Endothelial cell of umbilical vein (primary cell): ENCODE measurements around the gene ZNF385D. TPM values are rescaled to one million over a fixed set of nuclear protein-coding genes. Genes with fewer than 3 reads are reported as not detected.

Experiments used
- BruUV-seq: library from RNA; stranded (reverse); fragments of 400-500 nt; replicated peaks from 2 replicates; lab custom pipeline; 2021; lab: Mats Ljungman, UMichigan
- CTCF ChIA-PET: fragments of 300-600, 350-600 bp; sonication (Branson Sonifier 250); formaldehyde crosslinking; loops from one replicate; lab custom pipeline; 2021; ENCODE audit warnings: antibody characterized with exemption, inconsistent platforms; lab: Charles Lee
- POLR2A ChIA-PET: fragments of 300-600, 350-600 bp; sonication (Branson Sonifier 250); formaldehyde crosslinking; loops from one replicate; lab custom pipeline; 2021; ENCODE audit warnings: antibody characterized with exemption, inconsistent platforms; lab: Charles Lee
- DNase-seq: peaks from one replicate; pipeline ENCODE4 v3.0.0-alpha.2; 2011; ENCODE audit warnings: low read depth, low spot score
- FAIRE-seq: peaks from 2 replicates; lab custom pipeline; 2011; peaks lifted over from hg19 to GRCh38; lab: Jason Lieb, UNC
- H2AFZ ChIP-seq: 2 replicates; pipeline ENCODE4 v1.6.0; 2012; ENCODE audit warnings: low read depth, low read length, control low read depth, inconsistent platforms
- H3K27ac ChIP-seq: 2 replicates; pipeline ENCODE4 v1.5.1; 2011; ENCODE audit warnings: low read depth, mild to moderate bottlenecking, control low read depth, low read length, moderate library complexity; ENCODE audit not compliant: insufficient read depth
- H3K27me3 ChIP-seq, 2 experiments: 2 replicates each; pipeline versions ENCODE4 v1.6.0 to v1.6.1; 2011; ENCODE audit warnings: low read length in 2 of 2, mixed read lengths in 1 of 2; ENCODE audit not compliant: control insufficient read depth in 2 of 2, insufficient read depth in 2 of 2
- H3K36me3 ChIP-seq, 2 experiments: 2 replicates in 1 of 2; 3 replicates in 1 of 2; pipeline ENCODE4 v1.5.1; 2011; ENCODE audit warnings: low read length in 2 of 2, mild to moderate bottlenecking in 1 of 2, moderate library complexity in 1 of 2; ENCODE audit not compliant: control insufficient read depth in 2 of 2, insufficient read depth in 2 of 2; ENCODE audit errors: extremely low read depth in 1 of 2
- H3K4me1 ChIP-seq: 3 replicates; pipeline ENCODE4 v1.5.1; 2011; ENCODE audit warnings: mild to moderate bottlenecking, low read length; ENCODE audit not compliant: control insufficient read depth, insufficient read depth; ENCODE audit errors: extremely low read depth
- H3K4me2 ChIP-seq: 2 replicates; pipeline ENCODE4 v1.6.1; 2011; ENCODE audit warnings: low read length, control low read depth, mixed read lengths; ENCODE audit not compliant: insufficient read depth
- H3K4me3 ChIP-seq, 3 experiments: fragments of 200-600 bp in 1 of 3; sonication (generic), shearing (Covaris generic) in 1 of 3; replicated peaks in 1 of 3; 2 replicates each; pipeline ENCODE4 v1.5.1; 2011 to 2016; ENCODE audit warnings: control low read depth in 3 of 3, low read length in 3 of 3, mild to moderate bottlenecking in 2 of 3, inconsistent platforms in 1 of 3, low read depth in 1 of 3, moderate library complexity in 1 of 3; ENCODE audit not compliant: insufficient read depth in 1 of 3
- H3K79me2 ChIP-seq: 2 replicates; pipeline ENCODE4 v1.6.0; 2012; ENCODE audit warnings: low read length, inconsistent platforms; ENCODE audit not compliant: control insufficient read depth, insufficient read depth
- H3K9ac ChIP-seq: replicated peaks from 2 replicates; pipeline ENCODE3; 2011; ENCODE audit warnings: low read length, control low read depth; ENCODE audit not compliant: insufficient read depth; ENCODE audit errors: extremely low read depth
- H3K9me1 ChIP-seq: replicated peaks from 3 replicates; pipeline ENCODE4 v1.6.0; 2011; ENCODE audit warnings: mild to moderate bottlenecking, low read length; ENCODE audit not compliant: control insufficient read depth, insufficient read depth; ENCODE audit errors: extremely low read depth
- H3K9me3 ChIP-seq: replicated peaks from 2 replicates; pipeline ENCODE4 v1.5.1; 2012; ENCODE audit warnings: low read length, inconsistent platforms; ENCODE audit not compliant: control insufficient read depth, insufficient read depth
- H4K20me1 ChIP-seq: replicated peaks from 2 replicates; pipeline ENCODE3; 2011; ENCODE audit warnings: mild to moderate bottlenecking, low read length; ENCODE audit not compliant: control insufficient read depth, insufficient read depth; ENCODE audit errors: extremely low read depth
- CTCF ChIP-seq, 2 donors: IDR thresholded peaks; 1 replicate in 1 of 2; 2 replicates in 1 of 2; pipeline ENCODE4 v1.5.1; 2011; ENCODE audit warnings: low read length in 2 of 2, mild to moderate bottlenecking in 2 of 2, moderate library complexity in 2 of 2, control low read depth in 1 of 2, inconsistent platforms in 1 of 2, low read depth in 1 of 2; ENCODE audit not compliant: insufficient read depth in 1 of 2; ENCODE audit errors: extremely low read depth in 1 of 2
- EZH2 ChIP-seq: IDR thresholded peaks from 2 replicates; pipeline ENCODE4 v1.6.1; 2012; ENCODE audit warnings: borderline replicate concordance, low read depth, mild to moderate bottlenecking, moderate library complexity, low read length, inconsistent platforms; ENCODE audit not compliant: severe bottlenecking
- FOS ChIP-seq: IDR thresholded peaks from 2 replicates; pipeline ENCODE4 v1.6.1; 2011; ENCODE audit warnings: mild to moderate bottlenecking, low read length, moderate library complexity, borderline replicate concordance; ENCODE audit not compliant: insufficient read depth
- GATA2 ChIP-seq: IDR thresholded peaks from 2 replicates; pipeline ENCODE4 v1.7.0; 2011; ENCODE audit warnings: low read depth, mild to moderate bottlenecking, moderate library complexity, mixed read lengths, low read length; ENCODE audit not compliant: insufficient read length, insufficient read depth
- JUN ChIP-seq: IDR thresholded peaks from 2 replicates; pipeline ENCODE4 v1.6.1; 2011; ENCODE audit warnings: borderline replicate concordance, low read depth; ENCODE audit not compliant: insufficient read length, insufficient read depth
- MAX ChIP-seq: IDR thresholded peaks from 2 replicates; pipeline ENCODE4 v1.6.1; 2011; ENCODE audit not compliant: insufficient read depth, insufficient read length
- MYC ChIP-seq: IDR thresholded peaks from one replicate; pipeline ENCODE4 v1.6.1; 2011; ENCODE audit warnings: mild to moderate bottlenecking, low read depth, low read length
- POLR2A ChIP-seq: IDR thresholded peaks from 2 replicates; pipeline ENCODE4 v1.6.1; 2012; ENCODE audit warnings: low read depth, mild to moderate bottlenecking, control low read depth, low read length
- POLR2AphosphoS5 ChIP-seq: IDR thresholded peaks from 2 replicates; pipeline ENCODE4 v1.6.1; 2012; ENCODE audit warnings: low read depth, mild to moderate bottlenecking, control low read depth, low read length, moderate library complexity; ENCODE audit not compliant: insufficient read depth
- dilution Hi-C: fragments of 300-500 bp; cut with MboI; formaldehyde crosslinking; loops from one replicate; pipeline ENCODE4 v1.15.0; 2019; ENCODE audit warnings: low sequenced_read_pairs; ENCODE audit not compliant: extremely low pct_ligation_motif_present
- intact Hi-C: fragments of 100-400 bp; cut with micrococcal nuclease; formaldehyde crosslinking; loops from one replicate; pipeline ENCODE4 v1.10.0; 2022
- polyA plus RNA-seq, 4 experiments: library from polyadenylated mRNA; depleted of rRNA in 3 of 4; stranded (reverse) in 3 of 4; unstranded in 1 of 4; fragments of >200 nt; gene quantifications; 2 replicates each; pipeline versions ENCODE4 v1.2.1 to v1.2.3, GENCODE V29; 2011 to 2012; ENCODE audit warnings: missing spikeins in 1 of 4
- total RNA-seq: library from RNA; stranded (reverse); gene quantifications from 2 replicates; pipeline ENCODE4 v1.2.3, GENCODE V29; 2021

Gene ZNF385D
- total and polyA plus RNA-seq, 2 donors (not counting 3 experiments of a cell fraction or from before 2014, with no cell fraction given) = not detected

- Histone ChIP-seq H3K4me3 (no peak overlapping the region), H3K9ac (no peak overlapping the region), H3K4me1 (no peaks in the 10 kb centered on the region), H2AFZ (no peak overlapping the region), H4K20me1 (no peaks in the 10 kb centered on the region), H3K27ac (no peak overlapping the region), H3K36me3 (no peaks in the 10 kb centered on the region), H3K9me1 (no peaks in the 10 kb centered on the region), H3K27me3 (no peaks in the 10 kb centered on the region), H3K4me2 (no peak overlapping the region), H3K9me3 (no peaks in the 10 kb centered on the region), H3K79me2 (no peaks in the 10 kb centered on the region)
- no TSS peak for BruUV-seq
- dilution Hi-C loops (no loop called here), intact Hi-C loops (no loop called here)
- CTCF ChIA-PET = no interaction called here
- DNase-seq (no peak), FAIRE-seq (no peak)
- TF ChIP-seq FOS (no peak), CTCF (IDR thresholded peaks at IDR 0.05; ENCODE audit: extremely low read depth in 1 of 2, insufficient read depth in 1 of 2, low read depth in 1 of 2, low read length in 2 of 2) (no peak), GATA2 (no peak), MAX (no peak), POLR2A (no peak), MYC (no peak), EZH2 (no peak), POLR2AphosphoS5 (no peak), JUN (no peak)
- POLR2A ChIA-PET = no interaction called here
Observed at GRCh38 chr3:21534462-21534861, 216.5 kb downstream of the ZNF385D start.
